ENCODE results near the gene CEP295NL.

CEP295NL gene

GRCh38 chr17:78862073-78863023 is 40.7 kb downstream of the CEP295NL start:
- DNase-seq, result peak; percentile 20 to 62

DNA sequence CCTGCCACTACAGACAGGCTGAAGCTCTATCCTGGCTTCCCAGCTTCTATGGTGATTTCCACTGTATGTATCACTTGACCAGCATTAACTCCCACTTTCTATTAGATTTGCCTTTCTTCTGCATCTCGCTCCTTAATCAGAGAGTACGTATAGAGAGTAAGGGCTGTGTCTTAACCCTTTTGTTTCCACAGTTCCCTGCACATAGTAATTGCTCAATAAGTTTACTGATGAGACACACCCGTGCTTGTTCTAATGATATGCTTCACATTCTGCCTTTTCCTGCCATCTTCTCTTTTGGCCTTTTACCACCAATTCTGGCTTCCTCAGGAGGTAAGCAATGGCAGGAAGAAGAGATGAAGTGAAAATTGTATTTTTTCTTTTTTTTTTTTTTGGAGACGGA is 41.8 kb downstream of the CEP295NL start:
- no peak for DNase-seq

DNA sequence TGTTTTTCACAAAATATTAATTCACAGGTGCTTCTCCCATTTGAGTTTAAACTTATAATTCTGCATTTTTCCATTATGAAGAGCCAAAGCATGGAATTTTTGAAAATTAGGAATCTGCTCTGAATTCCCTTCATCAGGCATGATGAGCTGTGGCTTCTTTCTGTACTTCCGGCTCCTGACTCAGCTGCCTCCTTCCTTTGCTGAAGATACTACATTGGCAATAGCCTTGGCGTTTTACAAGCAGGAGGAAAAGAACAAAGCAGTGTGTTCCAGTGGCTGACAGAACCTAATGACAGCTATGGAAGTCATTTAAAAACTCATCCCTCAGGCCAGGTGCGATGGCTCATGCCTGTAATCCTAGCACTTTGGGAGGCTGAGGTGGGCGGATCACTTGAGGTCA is 44.0 kb downstream of the CEP295NL start:
- no peak for DNase-seq

GRCh38 chr17:78857266-78857665 is 45.7 kb downstream of the CEP295NL start:
- DNase-seq, result no peak

- DNase-seq, result no peak
These were observed 47.3 kb downstream of the CEP295NL start for GRCh38 chr17:78855561-78856165.

DNA sequence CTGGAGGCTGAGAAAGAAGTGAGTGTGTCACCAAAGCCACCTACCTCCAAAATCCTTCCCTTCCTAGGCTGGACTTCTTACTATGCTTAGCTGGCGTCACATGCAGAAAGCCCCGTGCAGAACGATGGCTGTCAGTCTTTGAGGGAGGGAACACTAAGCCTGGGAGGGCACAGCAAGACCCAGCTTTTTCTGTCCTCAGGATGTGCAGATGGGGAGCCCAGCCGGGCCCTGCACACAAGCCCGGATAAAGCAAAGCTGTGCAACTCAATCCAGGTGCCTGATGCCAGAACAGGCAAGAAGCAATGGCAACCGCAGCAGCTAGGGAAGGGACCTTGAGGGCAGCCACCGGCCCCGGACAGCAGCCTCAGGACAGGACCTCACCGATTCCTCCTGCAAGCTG is 48.5 kb downstream of the CEP295NL start:
- no peak for DNase-seq

GRCh38 chr17:78853926-78854394 is 49.0 kb downstream of the CEP295NL start:
- no peak for DNase-seq

- DNase-seq, result no peak
These were observed 50.3 kb downstream of the CEP295NL start for GRCh38 chr17:78852709-78853121.

DNA sequence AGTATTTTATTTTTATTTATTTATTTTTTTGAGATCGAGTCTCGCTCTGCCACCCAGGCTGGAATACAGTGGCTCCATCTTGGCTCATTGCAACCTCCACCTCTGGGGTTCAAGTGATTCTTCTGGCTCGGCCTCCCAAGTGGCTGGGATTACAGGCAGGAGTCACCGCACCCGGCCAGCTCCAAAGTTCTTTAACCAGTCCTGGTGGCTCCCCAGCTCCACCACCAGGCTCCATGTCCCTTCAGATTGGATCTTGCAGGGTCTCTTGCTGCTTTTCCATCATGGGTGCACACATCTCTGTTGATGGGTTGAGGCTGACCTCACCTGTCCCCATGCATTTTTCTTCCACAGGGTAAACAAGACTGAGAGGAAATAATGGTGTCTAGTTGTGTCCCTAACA is 54.0 kb downstream of the CEP295NL start:
- DNase-seq, result no peak

DNA sequence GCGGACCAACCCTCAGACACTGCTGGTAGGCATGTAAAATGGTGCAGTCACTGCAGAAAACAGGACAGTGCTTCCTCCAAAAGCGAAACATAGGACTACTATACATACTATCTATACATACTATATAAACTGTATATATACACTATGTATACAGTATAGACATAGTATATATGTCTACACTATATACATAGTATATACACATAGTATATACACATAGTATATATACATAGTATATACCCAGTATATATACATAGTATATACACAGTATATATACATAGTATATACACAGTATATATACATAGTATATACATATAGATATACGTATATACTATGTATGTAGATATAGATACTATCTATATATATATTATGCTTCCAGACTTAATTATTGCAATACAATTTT is 55.9 kb downstream of the CEP295NL start:
- DNase-seq, result no peak

DNA sequence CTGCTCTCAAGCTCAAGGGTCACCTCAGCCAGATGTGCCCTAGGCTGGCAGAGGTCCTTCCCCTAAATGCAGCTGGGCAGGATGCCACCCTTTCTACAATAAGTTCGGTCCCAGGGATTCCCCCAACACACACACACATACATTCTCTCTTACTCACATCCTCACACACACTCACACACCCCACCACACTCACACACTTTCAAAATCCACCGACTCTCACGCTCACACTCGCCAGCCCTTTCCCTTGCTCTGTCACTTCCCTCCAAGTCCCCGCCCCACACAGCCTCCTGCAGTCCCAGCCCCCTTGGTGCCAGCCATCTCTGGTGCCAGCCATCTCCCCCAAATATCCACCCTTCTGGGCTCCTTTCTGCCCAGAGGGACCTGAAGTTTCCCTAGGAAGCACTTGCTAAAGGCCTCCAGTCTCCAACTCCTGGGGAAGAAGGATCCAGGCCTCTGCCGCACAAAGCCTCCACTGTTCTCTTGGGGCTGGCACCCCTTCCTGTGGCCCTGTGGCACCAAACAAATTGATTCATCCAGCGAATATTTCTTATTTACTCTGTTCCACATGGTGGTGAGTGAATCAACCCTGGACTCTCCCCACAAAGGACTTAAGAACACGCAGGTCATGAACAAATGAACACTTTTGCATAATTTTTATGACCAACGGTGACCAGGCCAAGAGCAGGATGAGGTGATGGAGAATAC is 58.5 kb downstream of the CEP295NL start:
- DNase-seq, result no peak

DNA sequence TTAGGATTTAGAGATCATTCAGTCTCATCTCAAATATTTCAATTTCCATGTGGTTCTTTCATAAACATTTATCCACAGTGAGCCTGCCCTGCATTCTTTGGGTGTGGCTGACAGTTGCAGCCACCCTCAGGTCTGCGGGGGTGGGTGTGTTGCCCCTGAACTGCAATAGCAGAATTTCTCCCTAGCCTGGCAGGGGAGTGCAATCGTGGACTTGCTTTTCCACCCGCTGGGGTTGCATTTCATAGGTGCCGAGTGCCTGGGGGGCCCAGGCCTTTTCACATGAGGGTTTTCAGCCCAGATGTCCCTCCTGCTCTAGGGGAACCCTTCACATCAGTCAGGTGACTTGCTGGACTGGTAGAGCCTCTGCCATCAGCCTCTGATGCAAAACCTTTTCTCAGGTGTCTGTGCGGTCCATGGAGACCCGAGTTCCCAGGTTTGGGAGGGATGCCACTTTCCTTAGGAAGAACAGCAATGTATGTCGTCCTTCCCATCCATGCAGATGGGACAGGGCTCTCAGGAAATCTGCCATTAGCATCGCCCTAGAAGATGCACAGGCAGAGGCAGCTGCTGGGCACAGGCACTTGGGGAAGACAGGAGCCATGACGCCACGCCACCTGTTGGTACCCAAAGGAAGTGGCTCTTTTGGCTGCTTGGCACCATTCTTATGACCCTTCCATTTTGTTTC is 60.0 kb downstream of the CEP295NL start:
- DNase-seq, result peak; percentile 58 to 78

GRCh38 chr17:78840780-78841611 is 62.0 kb downstream of the CEP295NL start, which contains the start of gene USP36:
Gene USP36, minus strand, starts transcription at chr17:78840814. Its CDS starts 4,451 bp downstream, at chr17:78836363.
- peak; percentile 100 for DNase-seq
